HEK293 (cell line): Measurements from ENCODE around the gene RRBP1.

ENCODE experiments used
- CTCF ChIA-PET: fragments of 350-600 bp; formaldehyde crosslinking; extraction: SDS; loops from one replicate; lab custom pipeline; 2021; ENCODE audit warnings: antibody characterized with exemption; lab: Yijun Ruan, JAX
- POLR2A ChIA-PET: fragments of 300-600 bp; formaldehyde crosslinking; extraction: SDS; loops from one replicate; lab custom pipeline; 2020; ENCODE audit warnings: antibody characterized with exemption, inconsistent platforms; lab: Yijun Ruan, JAX
- H3K27ac ChIP-seq: fragments of 200-500 bp; sonication (Bioruptor generic); 2 replicates; pipeline ENCODE4 v1.5.1; 2014; ENCODE audit warnings: low read depth, low read length, control low read depth, inconsistent platforms; ENCODE audit errors: extremely low read depth
- H3K36me3 ChIP-seq, 2 experiments: fragments of 200-500 bp in 1 of 2; sonication (Bioruptor generic) in 1 of 2; 1 replicate in 1 of 2; 2 replicates in 1 of 2; pipeline ENCODE4 v1.5.1; 2014 to 2017; ENCODE audit warnings: inconsistent platforms in 2 of 2, low read length in 2 of 2; ENCODE audit not compliant: control insufficient read depth in 2 of 2, insufficient read depth in 1 of 2
- H3K4me1 ChIP-seq: fragments of 200-500 bp; sonication (Bioruptor generic); 2 replicates; pipeline ENCODE4 v1.5.1; 2014; ENCODE audit warnings: mild to moderate bottlenecking, low read length, inconsistent platforms; ENCODE audit not compliant: control insufficient read depth, insufficient read depth
- H3K4me3 ChIP-seq: 2 replicates; pipeline ENCODE4 v1.5.1; 2011; ENCODE audit warnings: low read depth, mild to moderate bottlenecking, control low read depth, low read length, moderate library complexity
- H3K9me3 ChIP-seq: fragments of 200-500 bp; sonication (Bioruptor generic); 2 replicates; pipeline ENCODE4 v1.5.1; 2014; ENCODE audit warnings: low read depth, low read length, inconsistent platforms; ENCODE audit not compliant: control insufficient read depth, insufficient read depth
- ATF2 ChIP-seq: fragments of 450-650 bp; formaldehyde crosslinking; IDR thresholded peaks from 2 replicates; pipeline ENCODE4 v1.5.1; 2016; ENCODE audit warnings: missing biosample characterization, missing genetic modification characterization, low read depth
- EGR2 ChIP-seq: fragments of 450-650 bp; formaldehyde crosslinking; IDR thresholded peaks from 2 replicates; pipeline ENCODE4 v1.5.1; 2016; ENCODE audit warnings: low read depth, missing biosample characterization, missing genetic modification characterization
- GLI2 ChIP-seq: fragments of 450-650 bp; formaldehyde crosslinking; IDR thresholded peaks from 2 replicates; pipeline ENCODE4; 2017; ENCODE audit warnings: missing biosample characterization, missing genetic modification characterization, low read depth, borderline replicate concordance
- KLF7 ChIP-seq: fragments of 450-650 bp; formaldehyde crosslinking; IDR thresholded peaks from 2 replicates; pipeline ENCODE4 v1.5.1; 2016; ENCODE audit warnings: missing biosample characterization, missing genetic modification characterization, borderline replicate concordance
- SETDB1 ChIP-seq: IDR thresholded peaks from one replicate; pipeline ENCODE4 v1.6.1; 2017; ENCODE audit warnings: mild to moderate bottlenecking, low read length, moderate library complexity, mixed read lengths; ENCODE audit not compliant: insufficient read length
- ZBTB8A ChIP-seq: fragments of 450-650 bp; formaldehyde crosslinking; IDR thresholded peaks from 2 replicates; pipeline ENCODE4 v1.5.1; 2016; ENCODE audit warnings: missing biosample characterization, missing genetic modification characterization
- ZEB2 ChIP-seq: fragments of 450-650 bp; formaldehyde crosslinking; IDR thresholded peaks from 2 replicates; pipeline ENCODE4 v1.5.1; 2016; ENCODE audit warnings: missing biosample characterization, missing genetic modification characterization
- ZFP37 ChIP-seq: fragments of 450-650 bp; formaldehyde crosslinking; IDR thresholded peaks from 2 replicates; pipeline ENCODE4 v1.5.1; 2016; ENCODE audit warnings: missing biosample characterization, missing genetic modification characterization
- ZFP41 ChIP-seq: fragments of 450-650 bp; formaldehyde crosslinking; IDR thresholded peaks from 2 replicates; pipeline ENCODE4 v1.5.1; 2016; ENCODE audit warnings: missing biosample characterization, missing genetic modification characterization, borderline replicate concordance
- ZNF148 ChIP-seq: fragments of 450-650 bp; formaldehyde crosslinking; IDR thresholded peaks from 2 replicates; pipeline ENCODE4 v1.5.0; 2017; ENCODE audit warnings: missing biosample characterization, missing genetic modification characterization, borderline replicate concordance
- ZNF155 ChIP-seq: fragments of 450-650 bp; formaldehyde crosslinking; IDR thresholded peaks from 2 replicates; pipeline ENCODE4 v1.5.1; 2016; ENCODE audit warnings: missing biosample characterization, missing genetic modification characterization
- ZNF223 ChIP-seq: fragments of 450-650 bp; formaldehyde crosslinking; IDR thresholded peaks from 2 replicates; pipeline ENCODE4 v1.5.1; 2016; ENCODE audit warnings: missing biosample characterization, missing genetic modification characterization
- ZNF341 ChIP-seq: fragments of 450-650 bp; formaldehyde crosslinking; IDR thresholded peaks from 2 replicates; pipeline ENCODE4; 2016; ENCODE audit warnings: low read depth, missing biosample characterization, missing genetic modification characterization
- ZNF350 ChIP-seq: fragments of 450-650 bp; formaldehyde crosslinking; IDR thresholded peaks from 2 replicates; pipeline ENCODE4 v1.5.0; 2017; ENCODE audit warnings: missing biosample characterization, mild to moderate bottlenecking, missing genetic modification characterization
- ZNF354C ChIP-seq: fragments of 450-650 bp; formaldehyde crosslinking; IDR thresholded peaks from 2 replicates; pipeline ENCODE4 v1.5.1; 2016; ENCODE audit warnings: missing biosample characterization, missing genetic modification characterization, low read depth, borderline replicate concordance
- ZNF48 ChIP-seq: fragments of 450-650 bp; formaldehyde crosslinking; IDR thresholded peaks from 2 replicates; pipeline ENCODE4 v1.5.1; 2016; ENCODE audit warnings: missing biosample characterization, missing genetic modification characterization
- ZNF530 ChIP-seq: fragments of 450-650 bp; formaldehyde crosslinking; IDR thresholded peaks from 2 replicates; pipeline ENCODE4 v1.5.1; 2016; ENCODE audit warnings: low read depth, missing biosample characterization, missing genetic modification characterization
- ZNF621 ChIP-seq: fragments of 450-650 bp; formaldehyde crosslinking; IDR thresholded peaks from 2 replicates; pipeline ENCODE4 v1.5.1; 2017; ENCODE audit warnings: missing biosample characterization, missing genetic modification characterization
- ZNF654 ChIP-seq: fragments of 450-650 bp; formaldehyde crosslinking; IDR thresholded peaks from 2 replicates; pipeline ENCODE4 v1.5.1; 2016; ENCODE audit warnings: low read depth, missing biosample characterization, missing genetic modification characterization
- ZNF830 ChIP-seq: fragments of 450-650 bp; IDR thresholded peaks from 2 replicates; pipeline ENCODE4 v1.5.0; 2018; ENCODE audit warnings: missing biosample characterization, missing genetic modification characterization, low read depth, mild to moderate bottlenecking, moderate library complexity
- ZSCAN16 ChIP-seq: fragments of 450-650 bp; formaldehyde crosslinking; IDR thresholded peaks from 2 replicates; pipeline ENCODE4 v1.5.1; 2016; ENCODE audit warnings: missing biosample characterization, missing genetic modification characterization

The RRBP1 gene

GRCh38 chr20:17634661-17635331, 47.2 kb downstream of the RRBP1 start:
- POLR2A ChIA-PET: no interaction called here
- H3K36me3 ChIP-seq: peaks cover 0 to 89% of the 10 kb centered on the region in 2 experiments; a peak in 1 of 3 replicates
- CTCF ChIA-PET: interaction anchor here (0.6 kb wide), 1 partner anchor 44 kb away, joined by 3 read pairs; no protein-coding TSS in a partner anchor

GRCh38 chr20:17633850-17634500, 48.1 kb downstream of the RRBP1 start:
- ChIA-PET POLR2A (no interaction called here), CTCF (interaction anchor here (0.6 to 0.8 kb wide), 2 partner anchors 44 to 130 kb away, joined by 3 read pairs; no protein-coding TSS in a partner anchor)
- Histone ChIP-seq H3K27ac (no peak overlapping the region), H3K9me3 (no peaks in the 10 kb centered on the region), H3K4me1 (no peaks in the 10 kb centered on the region), H3K36me3 (peaks cover 0 to 91% of the 10 kb centered on the region in 2 experiments; a peak in 1 of 3 replicates), H3K4me3 (no peak overlapping the region)
- TF ChIP-seq ZNF48 (tag by site-specific recombination) (no peak), EGR2 (tag by site-specific recombination) (0 out of 2 replicates have a peak, but pooled peaks have one; percentile 18)

More at GRCh38 chr20:17634661-17635331, 47.2 kb downstream of the RRBP1 start:
- no peaks in the 10 kb centered on the region for H3K9me3 ChIP-seq
- TF ChIP-seq SETDB1 (no peak), GLI2 (no peak), ZNF223 (tag by site-specific recombination) (no peak), ZNF155 (tag by site-specific recombination) (no peak)
- TF ChIP-seq, all 188 proteins: peak for 0
- Histone ChIP-seq H3K4me1 (no peaks in the 10 kb centered on the region), H3K27ac (no peak overlapping the region), H3K4me3 (no peak overlapping the region)

- TF ChIP-seq ZEB2 (tag by site-specific recombination): no peak
- Histone ChIP-seq H3K9me3 (no peaks in the 10 kb centered on the region), H3K27ac (no peak overlapping the region), H3K4me1 (no peaks in the 10 kb centered on the region), H3K36me3 (peaks cover 0 to 94% of the 10 kb centered on the region in 2 experiments; a peak in 1 of 3 replicates), H3K4me3 (no peak overlapping the region)
- ChIA-PET POLR2A (no interaction called here), CTCF (interaction anchor here (0.6 to 0.8 kb wide), 2 partner anchors 17 to 129 kb away, joined by 3 to 4 read pairs; no protein-coding TSS in a partner anchor)
Measured at GRCh38 chr20:17633221-17633849, 48.7 kb downstream of the RRBP1 start.

GRCh38 chr20:17631576-17632319, 50.3 kb downstream of the RRBP1 start:
- ChIA-PET CTCF (interaction anchor here (0.6 to 1.3 kb wide), 2 partner anchors 18 to 365 kb away, joined by 4 read pairs; no protein-coding TSS in a partner anchor), POLR2A (no interaction called here)
- H3K27ac ChIP-seq: no peak overlapping the region
- TF ChIP-seq ATF2 (no peak), ZBTB8A (no peak), ZNF654 (tag by site-specific recombination) (no peak), ZNF148 (tag by site-specific recombination) (no peak), KLF7 (tag by site-specific recombination) (no peak), ZNF621 (tag by site-specific recombination) (no peak), ZNF341 (tag by site-specific recombination) (no peak), ZNF350 (no peak), ZNF830 (tag by site-specific recombination) (no peak), ZFP37 (tag by site-specific recombination) (no peak), ZNF530 (tag by site-specific recombination) (no peak), ZNF354C (no peak), ZSCAN16 (tag by site-specific recombination) (no peak), ZFP41 (tag by site-specific recombination) (no peak)
- no peak overlapping the region for H3K4me3 ChIP-seq
- H3K4me1 ChIP-seq: no peaks in the 10 kb centered on the region
- peaks cover 0 to 97% of the 10 kb centered on the region in 2 experiments; a peak in 1 of 3 replicates for H3K36me3 ChIP-seq
- H3K9me3 ChIP-seq: no peaks in the 10 kb centered on the region
